Purkinje cell (primary cell): Measurements from ENCODE around the gene SPRR4. TPM values are rescaled to one million over a fixed set of nuclear protein-coding genes. Genes with fewer than 3 reads are reported as not detected.

ENCODE experiments used
- polyA plus RNA-seq: library from polyadenylated mRNA; unstranded; fragments of >200 nt; fragmentation: Nextera tagmentation; gene quantifications from 2 replicates; pipeline ENCODE4 v1.2.1, GENCODE V29; 2014

SPRR4 gene
- not detected in 2 replicates for polyA plus RNA-seq

DNA sequence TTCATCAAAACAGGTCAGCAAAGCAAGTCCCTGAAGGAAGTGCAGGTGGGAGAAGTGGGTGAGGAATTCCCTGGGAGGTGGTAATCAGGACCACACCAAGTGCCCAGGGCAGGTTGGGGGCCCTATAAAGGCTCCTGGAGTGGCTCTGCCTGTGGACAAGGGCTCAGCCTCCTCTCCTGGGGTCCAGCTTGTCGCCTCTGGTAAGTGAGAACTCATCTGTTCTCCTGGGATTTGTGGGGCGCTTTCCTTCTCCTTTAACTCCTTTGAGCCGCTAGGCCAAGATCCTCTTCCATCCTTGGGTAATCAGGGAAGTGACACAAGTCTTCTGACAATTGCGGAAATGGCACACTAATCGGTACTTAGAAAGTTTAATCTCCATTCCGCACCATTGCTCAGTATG, at the start of gene SPRR4:
Gene SPRR4, plus strand, starts transcription at position 154 of the 400 bp plus-strand sequence. CDS start 1,243 bp downstream, outside the sequence.

GRCh38 chr1:152946651-152947256, 23.7 kb upstream of the SPRR4 start, which contains the start of gene SPRR5:
TSS of gene SPRR5 (plus strand) at chr1:152947206. CDS start at chr1:152948555, 1,349 bp downstream.

GRCh38 chr1:152983743-152984142, 13.3 kb downstream of the SPRR4 start, which contains the start of gene SPRR1A:
TSS of gene SPRR1A (plus strand) at chr1:152984081. CDS start at chr1:152985231, 1,150 bp downstream.

DNA sequence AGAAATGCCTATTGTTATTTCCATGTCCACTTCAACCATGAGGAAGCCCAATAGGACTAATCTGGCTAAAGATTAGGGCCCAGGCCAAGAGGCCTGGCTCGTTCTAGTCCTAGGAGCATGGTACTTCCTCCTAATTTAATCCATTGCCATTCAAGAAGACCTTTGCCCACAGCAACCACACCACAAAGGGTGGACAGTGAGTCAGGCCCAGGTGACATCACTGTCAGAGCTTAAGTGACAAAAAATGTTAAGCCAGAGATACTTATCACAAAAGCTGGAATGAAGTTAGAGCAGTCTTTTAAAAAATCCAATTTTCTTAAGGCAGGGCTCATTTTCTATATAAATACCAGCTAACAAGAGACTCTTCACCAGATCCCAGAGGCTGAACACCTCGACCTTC, 30.9 kb downstream of the SPRR4 start, which contains the start of gene SPRR3:
Gene SPRR3, plus strand, starts transcription at position 368 of the 400 bp plus-strand sequence. CDS start 1,272 bp downstream, outside the sequence.

Other genes with a start within 250 kb of the SPRR4 start
- not detected in 2 replicates for gene KPRP, start 212.6 kb upstream of the SPRR4 start, polyA plus RNA-seq
- not detected in 2 replicates for gene LCE1F, start 195.5 kb upstream of the SPRR4 start, polyA plus RNA-seq
- gene LCE1E, start 184.4 kb upstream of the SPRR4 start, polyA plus RNA-seq = not detected in 2 replicates
- not detected in 2 replicates for gene LCE1D, start 173.9 kb upstream of the SPRR4 start, polyA plus RNA-seq
- gene LCE1C, start 164.0 kb upstream of the SPRR4 start, polyA plus RNA-seq = not detected in 2 replicates
- gene LCE1B, start 158.7 kb upstream of the SPRR4 start, polyA plus RNA-seq = not detected in 2 replicates
- gene LCE1A, start 143.2 kb upstream of the SPRR4 start, polyA plus RNA-seq = not detected in 2 replicates
- not detected in 2 replicates for gene LCE6A, start 127.8 kb upstream of the SPRR4 start, polyA plus RNA-seq
- gene LCE7A, start 110.7 kb upstream of the SPRR4 start, polyA plus RNA-seq = not detected in 2 replicates
- gene SMCP, start 92.3 kb upstream of the SPRR4 start, polyA plus RNA-seq = not detected in 2 replicates
- not detected in 2 replicates for gene IVL, start 62.1 kb upstream of the SPRR4 start, polyA plus RNA-seq
- gene SPRR5, start 23.4 kb upstream of the SPRR4 start, polyA plus RNA-seq = not detected in 2 replicates
- 1.3 TPM in 1 of 2 replicates, not detected in the other for gene SPRR1A, start 13.4 kb downstream of the SPRR4 start, polyA plus RNA-seq
- gene SPRR3, start 31.1 kb downstream of the SPRR4 start, polyA plus RNA-seq = not detected in 2 replicates
- not detected in 2 replicates for gene SPRR1B, start 60.6 kb downstream of the SPRR4 start, polyA plus RNA-seq
- gene SPRR2D, start 70.5 kb downstream of the SPRR4 start, polyA plus RNA-seq = not detected in 2 replicates
- gene SPRR2A, start 86.9 kb downstream of the SPRR4 start, polyA plus RNA-seq = not detected in 2 replicates
- gene SPRR2B, start 101.0 kb downstream of the SPRR4 start, polyA plus RNA-seq = not detected in 2 replicates
- not detected in 2 replicates for gene SPRR2E, start 123.9 kb downstream of the SPRR4 start, polyA plus RNA-seq
- not detected in 2 replicates for gene SPRR2F, start 142.9 kb downstream of the SPRR4 start, polyA plus RNA-seq
- gene SPRR2G, start 180.2 kb downstream of the SPRR4 start, polyA plus RNA-seq = not detected in 2 replicates
- gene LELP1, start 232.8 kb downstream of the SPRR4 start, polyA plus RNA-seq = not detected in 2 replicates
- not detected in 2 replicates for gene PRR9, start 246.9 kb downstream of the SPRR4 start, polyA plus RNA-seq